KBM-7 (cell line): ENCODE measurements around the gene JMJD1C.
A peak's percentile ranks its signal among the peaks of the same experiment; 100 is the strongest.

ENCODE experiments used
- DNase-seq: peaks from one replicate; pipeline ENCODE4 v3.0.0-alpha.2; 2015
- in situ Hi-C: fragments of 300-500 bp; cut with MboI; formaldehyde crosslinking; loops from 2 replicates; pipeline ENCODE4 v1.14.3; 2020; ENCODE audit warnings: low sequenced_read_pairs, low pct_unique_long_range_greater_than_20kb, mixed read lengths

JMJD1C gene

DNA sequence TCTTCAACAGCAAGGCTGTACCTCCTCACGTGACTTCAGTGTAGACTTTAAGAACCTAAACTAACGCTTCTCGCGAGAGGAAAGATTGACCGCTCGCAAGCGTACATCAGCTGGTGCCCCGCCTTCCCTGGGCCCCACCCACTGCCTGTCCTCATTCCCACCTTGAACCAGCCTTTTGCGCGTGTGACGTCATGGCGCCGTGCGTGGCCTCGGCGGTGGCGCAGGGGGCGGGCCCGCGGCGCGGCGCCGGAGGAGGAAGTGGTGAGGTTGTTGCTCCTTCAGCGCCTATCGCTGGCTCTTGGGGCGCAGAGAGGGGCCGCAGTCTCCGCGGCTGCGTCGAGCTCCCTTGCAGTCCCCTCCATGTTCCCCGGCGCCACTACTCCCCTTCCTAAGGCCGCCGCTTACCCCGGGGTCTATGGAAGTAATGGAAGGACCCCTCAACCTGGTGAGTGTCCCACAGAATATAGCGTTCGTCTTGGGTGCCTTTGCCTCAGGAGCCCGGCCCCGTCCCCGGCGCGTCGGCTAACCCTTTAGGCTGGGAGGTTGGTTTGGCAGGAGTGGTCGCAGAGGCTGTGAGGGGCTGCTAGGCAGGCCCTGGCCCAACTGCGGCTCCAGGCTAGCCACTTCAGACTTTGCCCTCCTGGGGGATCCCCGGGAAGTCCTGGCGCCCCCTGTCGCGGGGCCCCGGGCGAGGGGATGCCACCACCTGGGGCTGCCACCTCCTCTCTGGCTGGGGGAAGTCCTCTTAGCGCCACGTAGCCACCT lies 332.5 kb downstream of the JMJD1C start, which contains the start of gene NRBF2:
NRBF2 (plus strand) TSS at position 273 of the 765 bp plus-strand sequence; CDS start at position 416, 143 bp downstream.
- in situ Hi-C loops, result no loop called here
- DNase-seq, result peak; percentile 98

DNA sequence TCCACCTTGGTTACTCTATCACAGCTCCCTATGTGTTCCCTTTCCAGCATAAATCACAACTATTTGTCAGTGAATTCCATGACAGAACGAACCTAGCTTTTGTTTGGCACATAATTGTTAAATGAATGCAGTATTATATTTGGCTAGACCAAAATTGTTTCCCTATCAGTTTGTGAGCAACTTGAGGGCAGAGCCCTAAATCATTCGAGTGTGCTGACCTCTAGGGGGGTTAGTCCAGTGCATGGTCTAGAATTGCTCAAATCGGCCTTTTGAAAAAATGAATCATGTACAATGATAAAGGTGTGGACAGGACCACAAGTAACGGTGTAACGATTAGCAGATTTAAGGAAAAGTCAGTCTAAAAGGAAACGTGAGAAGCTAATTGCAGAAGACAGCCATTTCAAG lies 333.1 kb downstream of the JMJD1C start:
- in situ Hi-C loops, result no loop called here
- DNase-seq, result no peak

DNA sequence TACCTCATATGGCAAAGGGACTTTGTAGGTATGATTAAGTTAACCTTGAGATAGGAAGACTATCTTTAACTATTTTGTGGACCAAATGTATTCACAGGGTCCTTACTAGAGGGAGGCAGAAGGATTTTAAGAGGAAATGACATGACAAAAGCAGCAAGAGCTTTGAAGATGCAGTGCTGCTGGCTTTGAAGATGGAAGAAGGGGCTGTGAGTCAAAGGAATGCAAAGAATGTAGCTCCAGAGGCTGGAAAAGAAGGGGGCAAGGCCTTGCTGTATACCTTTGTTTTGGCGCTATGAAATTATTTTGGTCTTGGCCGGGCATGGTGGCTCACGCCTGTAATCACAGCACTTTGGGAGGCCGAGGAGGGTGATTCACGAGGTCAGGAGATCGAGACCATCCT lies 335.9 kb downstream of the JMJD1C start:
- in situ Hi-C loops, result no loop called here

DNA sequence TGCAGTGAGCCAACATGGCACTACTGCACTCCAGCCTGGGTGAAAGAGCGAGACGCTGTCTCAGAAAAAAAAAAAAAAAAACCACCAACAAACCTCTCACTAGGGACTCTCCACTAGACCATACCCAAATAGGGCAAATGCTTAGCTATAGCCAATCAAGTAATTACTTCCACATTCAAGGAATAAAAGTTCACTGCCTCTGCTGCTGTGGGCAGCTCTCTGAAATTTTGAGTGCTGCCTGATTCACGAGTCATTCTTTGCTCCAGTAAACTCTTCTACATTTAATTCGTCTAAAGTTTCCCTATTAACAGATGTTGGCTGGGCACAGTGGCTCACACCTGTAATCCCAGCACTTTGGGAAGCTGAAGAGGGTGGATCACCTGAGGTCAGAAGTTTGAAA lies 337.3 kb downstream of the JMJD1C start:
- in situ Hi-C loops, result no loop called here
- DNase-seq, result no peak

More for the DNA sequence above, 335.9 kb downstream of the JMJD1C start:
- DNase-seq, result no peak

DNA sequence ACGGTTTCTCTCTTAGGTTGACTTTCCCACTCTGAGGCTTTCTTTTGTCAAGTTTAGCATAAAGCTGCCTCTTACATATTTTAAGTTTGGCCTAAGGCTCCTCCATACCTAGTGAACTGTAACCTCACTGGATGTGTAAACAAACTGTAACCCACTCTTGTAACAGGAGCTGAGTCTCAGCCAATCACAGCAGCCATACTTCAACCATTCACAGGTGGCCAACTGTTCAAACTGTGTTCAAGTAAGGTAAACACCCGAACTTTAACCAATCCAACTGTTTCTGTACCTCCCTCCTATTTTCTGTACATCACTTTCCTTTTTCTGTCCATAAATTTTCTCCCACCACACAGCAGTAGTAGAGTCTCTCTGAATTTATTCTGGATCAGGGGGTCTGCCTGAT lies 340.3 kb downstream of the JMJD1C start:
- in situ Hi-C loops, result no loop called here
- DNase-seq, result no peak

DNA sequence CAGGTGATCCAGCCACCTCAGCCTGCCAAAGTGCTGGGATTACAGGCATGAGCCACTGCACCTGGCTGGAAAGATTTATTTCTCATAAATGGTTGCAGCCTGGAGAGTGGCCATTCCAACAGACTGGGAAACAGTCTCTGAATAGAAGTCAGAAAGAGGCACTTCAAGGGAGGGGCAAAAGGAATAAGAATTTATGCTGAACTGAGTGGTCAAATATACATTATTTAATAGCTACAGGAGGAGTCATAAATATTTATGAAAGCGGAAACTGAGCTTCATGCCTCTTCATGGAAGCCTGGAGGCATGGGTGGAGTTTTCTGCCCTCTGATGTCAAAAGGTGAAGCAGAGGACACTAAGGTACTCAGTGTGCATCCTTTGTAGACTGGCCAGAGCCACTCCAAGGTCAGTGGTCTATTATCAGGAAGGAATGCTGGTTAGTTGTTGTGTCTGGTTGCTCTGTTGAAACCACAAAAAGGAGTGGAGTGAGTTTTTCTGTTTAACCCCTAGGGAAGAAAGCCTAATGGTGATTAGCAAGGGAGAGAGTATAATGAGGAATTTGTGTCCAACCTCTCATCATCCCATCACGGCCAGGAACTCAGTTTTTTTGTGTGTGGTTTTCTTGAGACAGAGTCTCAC lies 341.9 kb downstream of the JMJD1C start:
- no peak for DNase-seq
- in situ Hi-C loops, result no loop called here

DNA sequence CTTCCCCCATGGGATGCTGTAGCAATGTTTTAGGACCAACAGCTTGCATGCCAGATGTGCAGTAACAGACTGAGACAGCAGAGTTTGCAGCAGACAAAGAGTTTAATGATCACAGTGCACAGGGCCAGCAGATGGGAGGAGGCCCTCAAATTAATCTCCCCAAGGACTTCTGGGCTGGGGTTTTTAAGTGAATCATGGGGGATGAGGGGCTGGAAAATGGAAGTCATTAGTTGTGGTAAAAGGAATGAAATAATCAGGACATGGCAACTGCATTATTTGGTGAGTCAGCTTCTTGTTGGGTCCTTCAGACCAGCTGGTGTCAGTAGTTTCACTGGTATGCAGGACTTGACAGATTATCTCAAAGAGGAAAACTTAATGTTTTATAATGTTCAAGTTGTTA lies 345.2 kb downstream of the JMJD1C start:
- DNase-seq, result no peak
- in situ Hi-C loops, result no loop called here

DNA sequence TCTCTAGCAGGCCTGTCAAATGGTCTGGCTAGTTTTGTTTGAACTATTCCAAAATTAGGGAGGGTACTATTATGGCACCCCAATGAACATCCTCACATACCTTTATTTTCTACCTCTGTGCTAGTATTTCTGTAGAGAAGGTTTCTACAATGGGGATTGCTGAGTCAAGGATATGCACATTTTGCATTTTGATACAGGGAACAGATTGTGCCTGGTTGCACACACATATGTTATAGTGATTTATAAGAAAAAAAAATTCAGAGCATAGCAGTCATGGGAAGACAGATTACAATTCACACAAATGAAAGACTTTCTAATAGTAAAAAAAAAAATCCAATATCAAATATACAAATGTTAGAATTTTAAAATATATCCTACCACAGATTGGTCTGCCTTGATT lies 346.7 kb downstream of the JMJD1C start:
- no peak for DNase-seq
- in situ Hi-C loops, result no loop called here
